CD4-positive, CD25-positive, alpha-beta regulatory T cell (primary cell): ENCODE results near the gene BICRAL. TPM values are rescaled to one million over a fixed set of nuclear protein-coding genes. Genes with fewer than 3 reads are reported as not detected.
"Not testable (repeated sequence)": the region's sequence is repeated elsewhere in the genome, so short reads cannot be mapped to it uniquely, and the experiment has no call there.

Experiments used
- ATAC-seq, 2 donors: fragments of 150-1000 bp; cut with Tn5 transposase; one replicate each; pipeline ENCODE4 v1.10.0; 2021; ENCODE audit warnings: low read depth in 2 of 2, moderate number of reproducible peaks in 2 of 2, moderate library complexity in 1 of 2
- DNase-seq, 3 donors: peaks; one replicate each; pipeline versions ENCODE4 v3.0.0 to v3.0.0-alpha.2; 2012 to 2022; ENCODE audit warnings: mixed read lengths in 1 of 3
- H3K27ac ChIP-seq: one replicate; pipeline ENCODE4 v1.7.0; 2013; ENCODE audit warnings: mild to moderate bottlenecking, low read length; ENCODE audit not compliant: insufficient read depth, poor library complexity, severe bottlenecking
- H3K27me3 ChIP-seq: one replicate; pipeline ENCODE4 v1.7.0; 2013; ENCODE audit warnings: low read length; ENCODE audit not compliant: control insufficient read depth, insufficient read depth
- H3K36me3 ChIP-seq: one replicate; pipeline ENCODE4 v1.7.0; 2013; ENCODE audit warnings: mild to moderate bottlenecking, low read length, moderate library complexity; ENCODE audit not compliant: control insufficient read depth, insufficient read depth
- H3K4me1 ChIP-seq: 2 replicates; pipeline ENCODE4 v1.7.0; 2013; ENCODE audit warnings: mild to moderate bottlenecking, low read length; ENCODE audit not compliant: insufficient read depth, control insufficient read depth, poor library complexity, severe bottlenecking
- H3K4me3 ChIP-seq: one replicate; pipeline ENCODE4 v1.7.0; 2013; ENCODE audit warnings: low read depth, mild to moderate bottlenecking, low read length, moderate library complexity
- H3K9me3 ChIP-seq, 2 experiments: 1 replicate in 1 of 2; 2 replicates in 1 of 2; pipeline ENCODE4 v1.7.0; 2013; ENCODE audit warnings: low read length in 2 of 2, mild to moderate bottlenecking in 1 of 2, moderate library complexity in 1 of 2; ENCODE audit not compliant: control insufficient read depth in 2 of 2
- H3K27ac Mint-ChIP-seq, 3 donors: one replicate each; pipeline ENCODE4 v1.8.0; 2020 to 2022; ENCODE audit warnings: mild to moderate bottlenecking in 3 of 3, mixed read lengths in 3 of 3, moderate library complexity in 2 of 3
- H3K27me3 Mint-ChIP-seq: one replicate; pipeline ENCODE4 v1.8.0; 2022; ENCODE audit warnings: mild to moderate bottlenecking, mixed read lengths
- H3K36me3 Mint-ChIP-seq: one replicate; pipeline ENCODE4 v1.8.0; 2020; ENCODE audit warnings: mixed read lengths
- H3K4me1 Mint-ChIP-seq, 4 donors: one replicate each; pipeline ENCODE4 v1.8.0; 2020 to 2022; ENCODE audit warnings: mixed read lengths in 4 of 4, mild to moderate bottlenecking in 1 of 4
- H3K4me3 Mint-ChIP-seq, 4 donors: one replicate each; pipeline ENCODE4 v1.8.0; 2020 to 2022; ENCODE audit warnings: mild to moderate bottlenecking in 4 of 4, mixed read lengths in 4 of 4, moderate library complexity in 3 of 4
- H3K9me3 Mint-ChIP-seq, 7 donors: one replicate each; pipeline ENCODE4 v1.8.0; 2020 to 2022; ENCODE audit warnings: mixed read lengths in 7 of 7, mild to moderate bottlenecking in 3 of 7, moderate library complexity in 2 of 7
- polyA plus RNA-seq, 4 donors: library from polyadenylated mRNA; unstranded; fragments of 300-500 nt; fragmentation: Illumina TruSeq; gene quantifications; one replicate each; pipeline ENCODE4 v1.2.3, GENCODE V29; 2021
- total RNA-seq: library from RNA; stranded (reverse); gene quantifications from one replicate; pipeline ENCODE4 v1.2.3, GENCODE V29; 2022

Gene BICRAL
- total and polyA plus RNA-seq, 5 donors from 2014 or later: 3.3 to 47.0 (median 3.4) TPM

- H3K27me3 Mint-ChIP-seq: peaks cover 7% of the 10 kb centered on the region
- H3K4me3 Mint-ChIP-seq: peak overlapping the region; percentile 27 to 49 (median 42)
- H3K4me1 ChIP-seq: peaks cover 69% of the 10 kb centered on the region
- H3K9me3 ChIP-seq: no peaks in the 10 kb centered on the region
- H3K4me1 Mint-ChIP-seq: peaks cover 28 to 41% (median 30%) of the 10 kb centered on the region in 4 donors
- H3K27ac ChIP-seq: peak overlapping the region; percentile 64
- H3K36me3 ChIP-seq: peaks cover 4% of the 10 kb centered on the region
- DNase-seq: no peak
- H3K27ac Mint-ChIP-seq: peak overlapping the region; percentile 43 to 96 (median 60)
- H3K27me3 ChIP-seq: no peaks in the 10 kb centered on the region
- no peak for ATAC-seq
- peak overlapping the region; percentile 8 for H3K4me3 ChIP-seq
- peaks cover 10% of the 10 kb centered on the region for H3K36me3 Mint-ChIP-seq
- peaks cover 0 to 3% (median 0%) of the 10 kb centered on the region in 7 donors for H3K9me3 Mint-ChIP-seq
Observed at GRCh38 chr6:42788671-42789070, 6.8 kb downstream of the BICRAL start.

GRCh38 chr6:42790549-42791181 is 8.8 kb downstream of the BICRAL start:
- Mint-ChIP-seq H3K4me1 (peaks cover 19 to 34% (median 31%) of the 10 kb centered on the region in 4 donors), H3K27me3 (no peaks in the 10 kb centered on the region), H3K36me3 (peaks cover 10% of the 10 kb centered on the region), H3K9me3 (no peaks in the 10 kb centered on the region), H3K27ac (peak overlapping the region; percentile 18 to 87 (median 60)), H3K4me3 (peak overlapping the region; percentile 12 to 73 (median 30))
- H3K36me3 ChIP-seq: peaks cover 4% of the 10 kb centered on the region
- DNase-seq (no peak), ATAC-seq (no peak)
- H3K27me3 ChIP-seq: no peaks in the 10 kb centered on the region
- H3K27ac ChIP-seq: peak overlapping the region; percentile 64
- H3K4me1 ChIP-seq: peaks cover 58% of the 10 kb centered on the region
- H3K4me3 ChIP-seq: peak overlapping the region; percentile 69
- H3K9me3 ChIP-seq: no peaks in the 10 kb centered on the region

- no peaks in the 10 kb centered on the region for H3K27me3 ChIP-seq
- Mint-ChIP-seq H3K4me3 (peak overlapping the region in 1 of 4 donors; percentile 10), H3K27ac (peak overlapping the region; percentile 22 to 63 (median 60)), H3K9me3 (no peaks in the 10 kb centered on the region), H3K27me3 (no peaks in the 10 kb centered on the region), H3K36me3 (peaks cover 10% of the 10 kb centered on the region), H3K4me1 (peaks cover 19 to 42% (median 40%) of the 10 kb centered on the region in 4 donors)
- DNase-seq: no peak
- H3K36me3 ChIP-seq: peaks cover 4% of the 10 kb centered on the region
- H3K9me3 ChIP-seq: no peaks in the 10 kb centered on the region
- peaks cover 47% of the 10 kb centered on the region for H3K4me1 ChIP-seq
- peak in 1 of 2 donors; percentile 19 for ATAC-seq
- no peak overlapping the region for H3K4me3 ChIP-seq
- peak overlapping the region; percentile 47 for H3K27ac ChIP-seq
Observed at GRCh38 chr6:42791706-42792320, 10.0 kb downstream of the BICRAL start.

- H3K27ac Mint-ChIP-seq: no peak overlapping the region
- DNase-seq (no peak), ATAC-seq (no peak)
- no peaks in the 10 kb centered on the region for H3K9me3 Mint-ChIP-seq
- no peaks in the 10 kb centered on the region for H3K27me3 Mint-ChIP-seq
- peaks cover 8 to 40% (median 30%) of the 10 kb centered on the region in 4 donors for H3K4me1 Mint-ChIP-seq
- no peaks in the 10 kb centered on the region for H3K36me3 Mint-ChIP-seq
- H3K36me3 ChIP-seq: peaks cover 4% of the 10 kb centered on the region
- no peaks in the 10 kb centered on the region for H3K9me3 ChIP-seq
- no peaks in the 10 kb centered on the region for H3K27me3 ChIP-seq
- H3K4me3 ChIP-seq: no peak overlapping the region
- H3K27ac ChIP-seq: no peak overlapping the region
- peaks cover 9% of the 10 kb centered on the region for H3K4me1 ChIP-seq
- H3K4me3 Mint-ChIP-seq: no peak overlapping the region
Observed at GRCh38 chr6:42795651-42796050, 13.8 kb downstream of the BICRAL start.

- ATAC-seq (no peak), DNase-seq (no peak)
- Histone ChIP-seq H3K27ac (no peak overlapping the region), H3K9me3 (no peaks in the 10 kb centered on the region), H3K36me3 (peaks cover 4% of the 10 kb centered on the region), H3K4me1 (peaks cover 3% of the 10 kb centered on the region), H3K27me3 (no peaks in the 10 kb centered on the region), H3K4me3 (no peak overlapping the region)
- Mint-ChIP-seq H3K36me3 (no peaks in the 10 kb centered on the region), H3K4me1 (peaks cover 7 to 35% (median 26%) of the 10 kb centered on the region in 4 donors), H3K27me3 (no peaks in the 10 kb centered on the region), H3K4me3 (no peak overlapping the region), H3K27ac (peak overlapping the region; percentile 6 to 84 (median 70)), H3K9me3 (no peaks in the 10 kb centered on the region)
Observed at GRCh38 chr6:42796171-42796570, 14.3 kb downstream of the BICRAL start.

GRCh38 chr6:42797696-42798095 is 15.8 kb downstream of the BICRAL start:
- H3K27me3 Mint-ChIP-seq, H3K4me3 ChIP-seq, H3K9me3 ChIP-seq, H3K27me3 ChIP-seq, H3K4me1 ChIP-seq, H3K9me3 Mint-ChIP-seq, DNase-seq, H3K36me3 ChIP-seq, ATAC-seq, H3K27ac Mint-ChIP-seq, H3K27ac ChIP-seq, H3K36me3 Mint-ChIP-seq: not testable (repeated sequence)
- H3K4me1 Mint-ChIP-seq: peaks cover 9 to 31% (median 21%) of the 10 kb centered on the region in 4 donors
- H3K4me3 Mint-ChIP-seq: peak overlapping the region in 1 of 4 donors; percentile 10

- Histone ChIP-seq H3K36me3 (no peaks in the 10 kb centered on the region), H3K4me3 (no peak overlapping the region), H3K4me1 (no peaks in the 10 kb centered on the region), H3K27me3 (no peaks in the 10 kb centered on the region), H3K9me3 (no peaks in the 10 kb centered on the region), H3K27ac (no peak overlapping the region)
- DNase-seq: no peak
- no peak overlapping the region for H3K4me3 Mint-ChIP-seq
- H3K27me3 Mint-ChIP-seq: no peaks in the 10 kb centered on the region
- no peaks in the 10 kb centered on the region for H3K9me3 Mint-ChIP-seq
- peaks cover 20 to 40% (median 24%) of the 10 kb centered on the region in 4 donors for H3K4me1 Mint-ChIP-seq
- peaks cover 8% of the 10 kb centered on the region for H3K36me3 Mint-ChIP-seq
- no peak for ATAC-seq
- H3K27ac Mint-ChIP-seq: peak overlapping the region in 2 of 3 donors; percentile 34 to 64
Observed at GRCh38 chr6:42805297-42805861, 23.5 kb downstream of the BICRAL start.
